Fibroblast of skin of back (primary cell): Measurements from ENCODE around the gene CCDC90B.

Experiments
- DNase-seq: peaks from one replicate; pipeline ENCODE4 v3.0.0-alpha.2; 2013

CCDC90B gene

GRCh38 chr11:83223457-83223856 lies 62.7 kb downstream of the CCDC90B start:
- DNase-seq: no peak

DNA sequence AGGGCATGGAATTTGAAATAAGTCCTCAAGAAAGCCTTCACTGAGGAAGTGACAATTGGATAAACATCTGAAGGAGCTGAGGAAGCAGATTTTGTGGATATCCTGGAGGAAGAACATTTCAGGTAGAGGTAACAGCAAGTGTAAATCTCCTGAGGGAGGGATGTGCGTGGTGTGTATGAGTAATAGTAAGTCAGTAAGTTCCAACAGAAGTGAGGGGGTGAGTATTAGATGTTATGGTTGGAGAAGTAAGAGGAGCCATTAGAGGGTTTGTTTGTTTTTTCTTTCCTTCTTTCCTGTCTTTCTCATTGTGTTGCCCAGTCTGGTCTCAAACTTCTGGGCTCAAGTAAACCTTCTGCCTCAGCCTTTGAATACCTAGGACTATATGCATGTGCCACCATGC lies 63.7 kb downstream of the CCDC90B start:
- no peak for DNase-seq

DNA sequence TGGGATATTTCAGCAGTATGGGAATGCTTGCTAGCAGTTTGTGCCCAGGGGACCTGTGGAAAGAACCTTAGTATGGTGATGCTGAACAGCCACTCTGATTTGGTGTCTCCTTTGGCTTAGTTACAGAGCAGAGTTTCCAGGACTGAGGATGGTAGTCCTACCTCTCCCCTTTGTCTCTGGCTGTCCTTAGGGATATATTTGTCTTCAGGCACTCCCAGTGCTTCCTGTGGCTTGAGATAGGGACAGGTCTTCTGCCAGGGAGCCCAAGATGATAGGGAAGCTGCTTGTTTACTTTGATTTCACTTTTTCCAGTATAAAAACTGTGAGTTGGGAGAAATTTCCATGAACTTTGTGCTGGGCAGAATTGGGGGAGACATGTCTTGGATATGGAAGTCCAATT lies 64.5 kb downstream of the CCDC90B start:
- DNase-seq: no peak

DNA sequence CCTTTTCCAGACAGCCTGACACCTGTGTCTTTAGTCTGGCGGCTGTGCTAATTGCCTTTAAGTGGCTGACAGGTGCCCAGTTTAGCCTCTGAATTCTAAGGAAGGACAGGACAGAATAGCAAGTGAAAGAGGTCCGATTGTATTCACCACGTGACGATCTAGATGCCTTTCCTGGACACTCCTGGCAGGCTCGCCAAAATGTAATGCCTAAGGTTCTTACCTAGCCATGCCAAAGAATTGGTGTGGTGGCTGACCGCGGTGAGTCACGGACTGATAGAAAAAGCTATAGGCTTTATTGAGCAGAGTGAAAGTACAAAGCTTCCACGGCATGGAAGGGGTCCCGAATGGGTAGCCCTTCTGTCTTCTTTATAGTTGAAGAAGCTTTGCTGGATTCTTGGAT lies 65.9 kb downstream of the CCDC90B start:
- DNase-seq: no peak

- DNase-seq: no peak
These were observed 67.1 kb downstream of the CCDC90B start for GRCh38 chr11:83219095-83219494.
